Fibroblast of skin of left biceps (primary cell): ENCODE measurements around the gene LTA.
"Not testable (repeated sequence)": the region's sequence is repeated elsewhere in the genome, so short reads cannot be mapped to it uniquely, and the experiment has no call there.

Experiments
- DNase-seq, 2 experiments: peaks; one replicate each; pipeline ENCODE4 v3.0.0-alpha.2; 2013; ENCODE audit warnings: low read depth in 2 of 2

LTA gene

DNA sequence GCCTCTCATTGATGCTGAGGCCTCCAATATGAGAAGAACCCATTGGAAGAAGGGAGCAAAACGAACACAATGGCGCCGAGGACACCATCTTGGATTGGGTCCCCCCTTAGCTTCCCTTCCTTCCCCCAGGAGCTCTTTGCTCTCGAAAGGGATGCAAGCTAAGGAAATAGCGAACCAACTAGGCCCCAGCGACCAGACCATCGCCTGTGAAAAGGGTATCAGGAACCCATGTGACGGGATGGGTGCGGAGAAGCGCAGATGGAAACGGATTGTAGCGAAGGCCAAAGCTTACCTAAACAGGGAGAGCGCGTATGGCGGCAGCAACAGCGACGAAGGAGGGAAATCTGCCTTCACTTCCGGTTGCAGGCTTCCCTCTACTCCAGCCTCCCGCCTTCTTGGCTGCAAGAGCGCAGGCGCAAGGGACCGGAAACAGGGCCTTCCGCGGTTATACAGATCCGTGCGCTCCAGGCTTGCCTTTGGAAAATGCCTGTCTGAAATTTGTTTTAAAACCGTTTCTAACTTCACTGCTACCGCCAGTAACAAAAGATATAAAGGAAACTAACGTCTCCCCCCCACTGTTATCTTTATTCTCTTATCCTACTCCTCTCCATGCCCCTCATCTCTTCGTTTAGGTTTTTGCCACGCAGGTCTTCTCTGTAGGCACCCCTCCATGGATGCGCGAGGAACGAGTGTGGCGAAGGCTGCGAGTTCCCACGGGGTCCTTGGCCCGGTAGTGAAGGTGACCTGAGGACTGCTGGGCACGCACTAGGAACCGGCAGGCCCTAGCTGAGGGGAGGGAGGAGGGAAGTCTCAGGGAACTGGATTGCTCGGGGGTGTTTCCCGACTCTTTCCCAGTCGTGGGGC is 30.2 kb upstream of the LTA start, which contains the start of gene DDX39B:
Gene DDX39B, minus strand, starts transcription at position 346 of the 864 bp plus-strand sequence. CDS start 1,471 bp downstream, outside the sequence.
- DNase-seq: peak; percentile 91 to 92

DNA sequence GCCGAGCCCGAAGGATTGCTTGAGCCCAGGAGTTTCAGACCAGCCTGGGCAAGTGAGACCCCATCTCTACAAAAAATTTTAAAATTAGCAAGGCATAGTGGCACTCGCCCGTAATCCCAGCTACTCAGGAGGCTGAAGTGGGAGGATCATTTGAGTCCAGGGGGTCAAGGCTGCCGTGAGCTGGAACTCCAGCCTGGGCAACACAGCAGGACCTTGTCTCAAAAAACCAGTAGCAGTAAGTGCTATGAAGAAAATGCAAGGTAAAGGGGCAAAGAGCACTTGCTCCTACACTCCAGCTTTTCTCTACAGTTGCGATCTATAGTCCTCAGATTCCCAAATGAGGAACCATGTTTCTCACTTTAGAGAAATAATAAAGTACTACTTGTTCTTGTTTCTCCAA is 28.4 kb upstream of the LTA start:
- DNase-seq: no peak

DNA sequence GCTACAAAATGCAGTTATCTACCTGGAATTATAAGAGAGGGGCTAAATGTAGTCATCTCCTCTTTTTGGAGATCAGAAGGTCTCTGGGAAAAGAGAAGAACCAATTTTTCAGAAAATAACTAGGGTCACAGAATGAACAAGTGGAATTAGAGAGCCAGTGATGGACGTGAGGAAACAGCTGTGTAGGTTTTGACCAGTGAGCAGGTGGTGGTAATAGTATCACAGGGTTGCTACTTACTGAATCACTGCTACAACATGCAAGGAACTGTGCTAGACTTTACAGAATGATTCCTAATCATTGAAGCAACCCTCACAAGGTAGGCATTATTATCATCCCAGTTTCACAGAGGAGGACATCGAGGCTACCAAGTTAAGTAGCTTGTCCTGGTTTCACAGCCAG is 27.4 kb upstream of the LTA start:
- DNase-seq: no peak

DNA sequence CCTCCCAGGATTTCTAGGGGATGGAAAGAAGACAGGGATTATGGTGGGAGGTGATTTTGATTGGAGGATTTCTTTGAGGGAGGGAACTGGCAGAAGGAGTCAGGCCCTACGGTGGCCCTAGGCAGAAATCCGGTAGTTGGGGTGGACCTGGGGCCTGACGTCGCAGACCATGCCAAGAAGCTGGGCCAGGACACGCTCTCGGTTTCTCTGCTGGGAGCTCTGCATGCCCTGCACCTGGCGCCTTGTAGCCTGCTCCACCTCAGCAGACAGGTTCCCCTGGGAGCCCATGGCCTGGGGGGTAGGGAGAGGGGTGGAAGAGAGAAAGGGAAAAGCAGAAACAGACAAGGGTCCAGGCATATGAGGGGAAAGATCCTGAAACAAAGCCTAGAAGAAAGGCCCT is 26.8 kb upstream of the LTA start:
- DNase-seq: no peak

DNA sequence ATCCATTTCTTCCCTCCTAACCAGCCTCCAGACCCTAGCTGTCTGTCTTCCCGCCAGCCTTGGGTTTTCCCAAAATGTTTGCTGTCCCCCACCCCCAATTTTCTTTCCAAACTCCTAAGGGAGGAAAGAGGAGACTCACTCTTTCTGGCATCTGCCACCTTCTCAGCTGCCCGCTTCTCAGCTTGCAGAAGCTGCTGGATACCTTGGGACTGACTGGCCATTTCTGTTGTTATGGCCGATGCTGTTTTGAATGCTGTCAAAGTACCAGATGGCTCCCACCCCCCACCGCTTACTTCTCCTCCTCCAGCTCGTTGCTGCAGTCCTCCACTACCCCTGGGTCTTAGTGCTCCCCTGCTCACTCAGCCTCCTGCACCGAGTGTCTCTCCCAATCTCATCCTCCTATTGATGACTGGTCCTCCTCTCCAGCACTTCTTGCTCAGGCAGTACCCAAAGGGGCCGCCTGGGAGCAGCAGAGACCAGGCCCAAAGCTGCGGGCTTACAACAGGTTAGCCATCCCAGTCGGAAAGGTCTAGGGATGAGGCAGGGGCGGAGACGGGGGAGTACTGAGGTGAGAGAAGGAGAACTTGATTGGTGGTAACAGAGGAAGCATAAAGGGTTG is 25.6 kb upstream of the LTA start, which contains the start of gene ATP6V1G2:
Gene ATP6V1G2, minus strand, starts transcription at position 270 of the 619 bp plus-strand sequence. Its CDS starts 49 bp downstream, at position 221.
- DNase-seq: peak; percentile 82 to 85

DNA sequence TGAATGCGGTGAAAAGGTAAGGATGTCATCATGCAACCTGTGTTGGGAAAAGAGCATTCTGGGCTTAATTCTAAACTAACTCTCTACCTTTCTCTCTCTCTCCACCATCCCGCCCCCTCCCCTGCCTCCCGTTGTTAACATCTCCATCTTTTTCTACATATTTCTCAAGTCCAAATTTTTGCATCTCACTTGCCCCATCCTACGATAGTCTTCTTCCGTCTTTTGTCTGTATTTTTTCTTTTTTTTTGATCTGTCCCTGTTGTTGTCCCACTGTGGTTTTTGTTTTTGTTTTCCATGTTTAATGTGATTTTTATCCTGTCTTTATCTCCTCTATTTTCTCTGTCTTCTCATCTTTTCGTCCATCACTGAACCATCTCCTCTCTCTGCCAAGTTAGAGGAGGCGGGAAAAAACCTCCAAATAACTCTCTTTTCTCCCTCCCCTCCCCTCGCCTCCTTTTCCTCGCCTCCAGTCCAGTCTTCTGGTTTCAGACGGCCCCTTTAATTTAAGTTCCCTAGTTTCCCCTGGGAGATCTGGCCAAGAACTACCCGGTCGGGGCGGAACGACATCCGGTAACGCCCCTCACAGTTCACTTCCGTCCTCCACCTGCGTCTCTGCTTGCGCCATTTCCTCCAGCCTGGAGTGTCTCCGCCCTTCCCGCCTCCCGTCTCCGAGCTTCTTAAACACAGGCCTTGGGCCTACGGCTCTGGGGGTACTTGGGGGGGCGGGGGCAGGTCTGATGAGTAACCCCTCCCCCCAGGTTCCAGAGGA is 24.9 kb upstream of the LTA start, which contains the start of gene NFKBIL1:
Gene NFKBIL1, plus strand, starts transcription at position 651 of the 769 bp plus-strand sequence. Its CDS starts 87 bp downstream, at position 738.
- peak; percentile 95 for DNase-seq

DNA sequence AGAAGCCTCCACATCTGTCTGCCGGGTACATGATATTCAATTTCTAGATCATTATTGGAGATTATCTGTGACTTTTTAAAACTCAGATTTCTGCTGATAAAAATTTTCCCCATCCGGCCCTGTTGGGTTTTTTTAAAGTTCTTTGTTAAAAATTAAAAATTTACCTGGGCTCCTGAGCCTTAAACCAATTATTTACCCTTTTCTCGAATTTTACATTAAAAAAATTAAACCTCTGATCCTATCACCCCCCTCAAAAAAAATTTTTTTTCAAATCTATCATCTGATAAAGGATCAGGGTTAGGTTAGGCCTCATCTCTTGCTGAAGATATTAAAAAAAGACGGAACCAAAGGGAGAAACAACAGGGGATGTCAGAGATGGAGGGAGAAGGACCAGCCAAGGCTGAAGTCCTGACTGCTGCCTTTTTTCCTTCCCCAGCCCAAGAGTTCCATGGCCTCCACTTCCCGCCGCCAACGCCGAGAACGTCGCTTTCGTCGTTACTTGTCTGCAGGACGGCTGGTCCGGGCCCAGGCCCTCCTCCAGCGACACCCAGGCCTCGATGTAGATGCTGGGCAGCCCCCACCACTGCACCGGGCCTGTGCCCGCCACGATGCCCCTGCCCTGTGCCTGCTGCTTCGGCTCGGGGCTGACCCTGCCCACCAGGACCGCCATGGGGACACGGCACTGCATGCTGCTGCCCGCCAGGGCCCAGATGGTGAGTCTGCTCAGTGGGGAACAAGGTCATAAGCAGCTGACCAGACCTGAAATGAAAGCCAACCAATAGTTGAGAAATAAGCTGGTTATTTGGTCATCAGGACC is 24.2 kb upstream of the LTA start:
- DNase-seq: no peak

DNA sequence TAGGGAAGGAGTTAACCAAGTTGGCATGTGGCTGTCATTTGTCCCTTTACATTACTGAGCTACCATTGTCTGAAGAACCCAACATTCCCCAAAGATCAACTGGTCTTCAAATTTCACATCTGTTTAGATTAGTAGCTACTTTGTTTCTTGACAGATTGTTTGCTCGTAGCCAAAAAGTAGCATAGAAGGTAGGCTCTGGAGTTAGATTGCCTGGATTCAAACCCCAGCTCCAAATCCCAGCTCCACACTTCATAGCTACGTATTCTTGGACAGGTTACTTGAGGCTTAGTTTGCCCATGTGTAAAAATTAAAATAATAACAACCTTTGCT is 23.6 kb upstream of the LTA start:
- DNase-seq: no peak

DNA sequence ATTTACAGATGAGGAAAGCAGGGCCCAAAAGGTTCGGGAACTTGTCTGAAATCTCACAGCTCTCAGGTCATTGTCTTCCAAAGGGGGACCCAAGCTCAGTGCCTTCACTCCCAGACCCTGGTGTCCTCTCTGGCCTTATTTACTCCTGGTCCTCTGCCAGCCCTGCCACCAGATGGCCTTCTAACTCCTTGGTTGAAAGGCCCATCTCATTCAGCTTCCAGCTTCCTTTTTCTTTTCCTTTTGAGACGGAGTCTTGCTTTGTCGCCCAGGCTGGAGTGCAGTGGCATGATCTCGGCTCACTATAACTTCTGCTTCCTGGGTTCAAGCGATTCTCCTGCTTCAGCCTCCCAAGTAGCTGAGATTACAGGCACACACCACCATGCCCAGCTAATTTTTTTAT is 20.7 kb upstream of the LTA start:
- DNase-seq: not testable (repeated sequence)

DNA sequence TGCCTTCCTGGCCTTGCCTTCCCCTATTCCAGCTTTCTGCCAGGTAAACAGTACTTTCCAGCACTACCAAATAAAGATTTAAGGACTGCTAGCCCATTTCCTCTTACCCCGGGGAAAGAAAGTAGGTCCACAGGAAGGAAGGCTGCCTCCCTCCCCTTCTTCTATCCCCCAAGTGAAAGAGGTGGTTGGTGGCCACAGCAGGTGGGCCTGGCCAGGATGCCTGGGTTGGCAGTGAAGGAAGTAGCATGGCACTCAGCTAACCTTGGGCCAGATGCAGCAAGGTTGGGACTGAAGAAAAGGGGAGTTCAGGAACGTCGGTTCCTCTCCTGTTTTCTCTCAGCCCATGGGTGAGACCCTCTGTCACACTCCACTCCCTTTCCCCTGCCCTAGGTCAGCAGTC is 15.8 kb upstream of the LTA start:
- no peak for DNase-seq

DNA sequence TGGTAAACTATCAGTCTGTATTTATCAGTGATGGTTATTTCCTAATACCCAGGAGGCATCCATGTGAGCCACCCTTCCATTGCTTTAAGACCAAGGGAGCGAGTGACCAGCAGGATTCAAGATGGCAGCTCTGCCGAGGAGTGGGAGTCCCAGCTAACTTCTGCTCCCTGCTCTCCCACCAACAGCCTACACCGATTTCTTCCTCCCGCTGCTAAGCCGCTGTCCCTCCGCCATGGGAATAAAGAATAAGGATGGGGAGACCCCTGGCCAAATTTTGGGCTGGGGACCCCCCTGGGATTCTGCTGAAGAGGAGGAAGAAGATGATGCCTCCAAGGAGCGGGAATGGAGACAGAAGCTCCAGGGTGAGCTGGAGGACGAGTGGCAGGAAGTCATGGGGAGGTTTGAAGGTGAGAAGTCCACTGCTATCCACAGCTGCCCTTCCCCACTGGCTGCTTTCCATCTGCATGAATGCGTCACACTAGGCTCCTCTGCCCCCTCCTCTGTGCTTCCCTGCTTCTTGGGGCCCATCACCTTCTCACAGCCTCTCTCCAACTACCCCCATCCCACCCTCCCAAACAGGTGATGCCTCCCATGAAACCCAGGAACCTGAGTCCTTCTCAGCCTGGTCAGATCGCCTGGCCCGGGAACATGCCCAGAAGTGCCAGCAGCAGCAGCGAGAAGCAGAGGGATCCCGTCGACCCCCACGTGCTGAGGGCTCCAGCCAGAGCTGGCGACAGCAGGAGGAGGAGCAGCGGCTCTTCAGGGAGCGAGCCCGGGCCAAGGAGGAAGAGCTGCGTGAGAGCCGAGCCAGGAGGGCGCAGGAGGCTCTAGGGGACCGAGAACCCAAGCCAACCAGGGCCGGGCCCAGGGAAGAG is 14.4 kb upstream of the LTA start:
- DNase-seq: no peak

DNA sequence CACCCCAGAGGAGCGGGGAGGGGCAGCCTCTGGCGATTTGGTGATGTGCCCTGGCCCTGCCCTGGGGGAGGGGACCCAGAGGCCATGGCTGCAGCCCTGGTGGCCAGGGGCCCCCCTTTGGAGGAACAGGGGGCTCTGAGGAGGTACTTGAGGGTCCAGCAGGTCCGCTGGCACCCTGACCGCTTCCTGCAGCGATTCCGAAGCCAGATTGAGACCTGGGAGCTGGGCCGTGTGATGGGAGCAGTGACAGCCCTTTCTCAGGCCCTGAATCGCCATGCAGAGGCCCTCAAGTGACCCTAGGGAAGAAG is 13.8 kb upstream of the LTA start:
- DNase-seq: no peak

DNA sequence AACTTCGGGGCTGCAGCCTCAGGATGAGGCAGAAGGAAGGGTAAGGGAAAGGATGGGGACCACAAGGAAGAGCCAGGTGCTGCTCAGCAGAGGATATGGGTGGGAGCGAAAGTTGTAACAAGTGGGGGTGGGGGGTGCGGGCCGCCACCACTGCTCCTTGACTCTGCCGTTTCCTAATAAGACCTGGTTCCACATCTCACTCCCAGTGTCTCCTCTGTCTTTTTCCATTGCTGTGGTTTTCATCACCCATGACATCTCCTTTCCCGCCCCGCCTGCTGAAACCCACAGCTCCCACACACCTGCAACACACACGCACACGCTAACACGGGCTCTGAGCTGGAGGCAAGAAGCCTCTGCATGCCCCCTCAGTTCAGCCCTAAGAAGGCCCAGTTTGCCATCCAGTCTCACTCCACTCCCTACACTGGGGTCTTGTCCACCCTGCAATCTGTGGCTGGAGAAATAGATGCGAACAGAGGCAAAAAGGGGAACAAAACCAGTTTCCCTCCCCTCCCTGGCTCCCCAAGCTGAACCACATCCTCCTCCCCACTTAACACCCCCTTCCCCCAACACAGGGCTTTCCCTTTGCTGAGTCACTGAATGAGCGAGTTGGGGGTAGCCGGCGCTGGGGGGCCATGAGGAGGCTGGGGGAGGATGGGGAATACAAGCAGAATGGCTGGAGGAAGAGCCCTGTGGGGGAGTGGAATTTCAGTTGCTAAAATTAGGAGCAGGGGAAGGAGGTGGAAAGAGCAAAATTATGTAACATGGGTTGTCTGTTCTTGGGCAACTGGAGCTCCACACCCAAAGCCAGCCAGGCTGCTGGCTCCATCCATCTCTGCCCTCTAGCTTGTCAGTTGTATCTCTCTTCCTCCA is 13.2 kb upstream of the LTA start:
- no peak for DNase-seq

DNA sequence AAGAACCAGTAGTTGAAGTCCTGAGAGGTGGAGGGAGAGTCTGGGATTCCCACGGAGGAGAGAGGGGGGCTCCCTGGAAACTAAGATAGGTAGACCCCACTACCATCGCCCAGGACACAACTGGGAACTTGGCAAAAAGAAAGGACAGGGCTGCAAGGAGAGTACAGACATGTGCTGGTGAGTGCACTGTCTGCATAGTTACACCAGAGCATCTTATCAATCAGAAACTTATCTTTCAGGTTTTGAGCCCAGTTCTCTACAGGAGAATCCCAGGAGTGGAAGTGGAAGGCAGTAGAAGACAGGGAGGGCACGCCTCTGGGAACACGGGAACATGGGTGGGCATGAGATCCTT is 12.5 kb upstream of the LTA start:
- no peak for DNase-seq

DNA sequence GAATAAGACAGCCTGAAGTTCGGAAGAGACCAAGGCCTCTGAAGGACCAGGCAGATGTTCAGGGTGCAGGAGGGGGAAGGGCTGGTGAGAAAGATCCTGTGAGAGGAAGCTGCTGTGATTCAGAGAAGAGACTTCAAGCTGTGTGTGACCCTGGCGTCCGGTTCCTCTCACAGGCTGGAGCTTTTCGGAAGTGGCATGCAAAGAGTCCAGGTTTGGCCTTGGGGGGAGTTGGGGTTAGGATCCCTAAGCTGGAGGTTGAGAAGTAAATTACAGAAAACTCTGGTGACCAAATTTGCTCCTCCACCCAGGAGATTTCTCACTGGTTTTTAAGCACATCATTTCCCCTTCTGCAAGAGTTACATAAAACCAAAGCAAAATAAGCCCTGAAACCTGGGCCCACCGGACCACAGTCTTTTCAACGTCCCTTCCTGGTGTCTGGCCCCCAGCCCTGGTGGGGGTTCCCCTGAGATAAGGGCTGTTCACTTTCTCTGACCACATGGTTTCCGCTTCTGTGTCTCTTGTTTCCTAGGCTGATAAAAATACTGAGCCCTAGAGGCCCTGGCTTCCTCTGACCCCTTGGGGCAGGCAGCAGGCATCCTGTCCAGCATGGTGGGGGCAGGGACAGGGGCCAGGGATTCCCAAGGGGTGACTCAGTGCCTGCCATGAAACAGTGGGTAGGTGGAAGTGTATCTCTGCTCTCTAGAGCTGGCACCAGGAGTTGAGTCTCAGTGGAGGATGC is 12.0 kb upstream of the LTA start:
- no peak for DNase-seq

DNA sequence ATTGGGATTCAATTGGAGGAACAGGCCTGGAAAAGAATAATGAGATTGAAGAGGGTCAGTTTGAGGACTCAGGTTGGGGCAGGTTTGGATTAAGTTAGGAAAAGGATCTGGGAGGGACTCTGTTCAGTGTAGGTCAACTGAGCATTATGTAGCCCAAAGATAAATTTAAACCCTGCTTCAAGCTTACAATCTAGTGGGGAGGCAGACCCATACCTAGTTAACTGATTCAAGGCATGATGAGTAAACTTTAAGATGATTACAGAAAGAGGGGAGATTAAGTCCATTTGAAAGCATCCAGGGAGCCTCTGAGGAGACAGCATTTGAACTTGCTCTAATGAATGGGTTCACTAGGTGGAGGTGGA is 11.4 kb upstream of the LTA start:
- no peak for DNase-seq

DNA sequence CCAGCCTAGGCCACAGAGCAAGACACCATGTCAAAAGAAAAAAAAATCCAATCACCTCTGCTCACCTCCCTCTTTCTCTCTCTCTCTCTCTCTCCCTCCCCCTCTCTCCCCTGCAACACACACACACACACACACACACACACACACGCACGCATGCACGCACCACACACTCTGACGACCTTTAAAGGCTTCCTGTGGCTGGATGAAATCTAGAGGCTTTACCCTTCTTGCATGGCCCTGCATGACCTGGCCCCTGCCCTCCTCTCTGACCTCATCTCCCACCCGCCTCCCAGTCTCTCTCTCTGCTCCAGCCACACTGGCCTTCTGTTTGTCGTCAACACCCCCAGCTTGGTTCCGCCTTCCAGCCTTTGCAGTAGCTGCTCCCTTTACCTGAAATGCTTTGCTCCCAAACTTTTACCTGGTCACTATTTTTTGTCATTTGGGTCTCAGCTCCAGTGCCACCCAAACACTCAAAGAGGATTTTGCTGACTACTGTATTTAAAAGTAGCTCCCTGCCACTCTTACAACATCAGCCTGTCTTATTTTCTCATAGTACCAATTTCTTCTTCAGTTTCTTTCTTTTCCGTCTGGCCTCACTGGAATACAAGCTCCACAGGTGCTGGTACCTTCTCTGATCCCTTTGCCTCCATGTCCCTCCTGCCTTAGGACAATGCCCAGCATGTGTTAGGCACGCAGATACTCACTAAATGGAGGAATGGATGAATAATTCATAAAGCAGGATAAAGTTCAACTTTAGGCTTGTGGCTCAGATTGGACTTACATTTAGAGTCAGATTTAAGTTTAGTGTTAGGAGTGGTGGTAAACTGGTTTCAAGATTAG is 4.3 kb upstream of the LTA start:
- no peak for DNase-seq

DNA sequence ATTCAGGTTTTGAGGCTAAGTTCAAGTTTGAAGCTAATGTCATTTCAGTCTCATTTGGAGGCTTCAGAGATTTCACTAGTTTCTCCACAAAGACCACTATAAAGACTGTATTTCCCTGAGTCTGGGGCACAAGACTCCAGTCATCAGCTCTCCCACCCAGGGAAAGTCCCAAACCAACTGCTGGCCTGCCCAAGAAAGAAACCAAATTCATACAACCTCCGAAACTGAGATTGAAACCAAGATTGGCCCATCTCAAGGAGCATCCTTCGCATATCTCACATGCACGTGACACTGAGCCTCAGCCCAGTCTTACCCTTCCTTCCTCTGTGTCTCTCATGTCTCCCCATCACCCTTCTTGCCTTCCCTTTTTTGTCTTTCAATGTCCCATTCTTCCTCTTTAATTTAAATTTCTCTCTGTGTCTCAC is 3.5 kb upstream of the LTA start:
- DNase-seq: no peak
